RWPE2 (cell line): ENCODE results near the gene CPXM2.
"Not testable (repeated sequence)": the region's sequence is repeated elsewhere in the genome, so short reads cannot be mapped to it uniquely, and the experiment has no call there.

Source experiments
- ATAC-seq: fragments of 200-7000 bp; cut with Tn5 transposase; 3 replicates; pipeline ENCODE4 v1.9.1; 2021; ENCODE audit warnings: low read depth
- DNase-seq: peaks from one replicate; pipeline ENCODE4 v3.0.0-alpha.2; 2020; ENCODE audit warnings: low spot score
- H3K27ac ChIP-seq: fragments of 450-650 bp; 2 replicates; pipeline ENCODE4 v1.5.1; 2017; ENCODE audit warnings: mild to moderate bottlenecking; ENCODE audit not compliant: poor library complexity, severe bottlenecking
- H3K27me3 ChIP-seq: fragments of 250-450 bp; sonication (Bioruptor Pico); 2 replicates; pipeline ENCODE4 v1.5.1; 2021; ENCODE audit warnings: mild to moderate bottlenecking, moderate library complexity; ENCODE audit not compliant: insufficient read depth, poor library complexity, severe bottlenecking
- H3K36me3 ChIP-seq: fragments of 250-450 bp; sonication (Bioruptor Pico); 2 replicates; pipeline ENCODE4 v1.5.1; 2020; ENCODE audit warnings: low read depth, mild to moderate bottlenecking, moderate library complexity
- H3K4me1 ChIP-seq: fragments of 250-450 bp; sonication (Bioruptor Pico); 2 replicates; pipeline ENCODE4 v1.5.1; 2021; ENCODE audit warnings: mild to moderate bottlenecking, moderate library complexity; ENCODE audit not compliant: insufficient read depth, poor library complexity, severe bottlenecking
- H3K4me3 ChIP-seq: fragments of 250-450 bp; sonication (Bioruptor Pico); 2 replicates; pipeline ENCODE4 v1.5.1; 2021; ENCODE audit warnings: mild to moderate bottlenecking, moderate library complexity; ENCODE audit not compliant: severe bottlenecking
- H3K9me3 ChIP-seq: fragments of 250-450 bp; sonication (Bioruptor Pico); 2 replicates; pipeline ENCODE4 v1.5.1; 2021; ENCODE audit warnings: mild to moderate bottlenecking, moderate library complexity; ENCODE audit not compliant: severe bottlenecking
- TF ChIP-seq, protein P1 (sequence below): fragments of 450-650 bp; IDR thresholded peaks from one replicate; pipeline ENCODE4 v1.5.1; 2017; ENCODE audit warnings: mild to moderate bottlenecking, moderate library complexity; ENCODE audit not compliant: poor library complexity, severe bottlenecking

CPXM2 gene

GRCh38 chr10:123743441-123744223 is 148.0 kb downstream of the CPXM2 start:
- Histone ChIP-seq H3K4me3 (no peak overlapping the region), H3K36me3 (no peaks in the 10 kb centered on the region), H3K27ac (no peak overlapping the region), H3K9me3 (no peaks in the 10 kb centered on the region), H3K27me3 (peaks cover 5% of the 10 kb centered on the region), H3K4me1 (no peaks in the 10 kb centered on the region)
- no peak for DNase-seq
- TF ChIP-seq, protein P1, sequence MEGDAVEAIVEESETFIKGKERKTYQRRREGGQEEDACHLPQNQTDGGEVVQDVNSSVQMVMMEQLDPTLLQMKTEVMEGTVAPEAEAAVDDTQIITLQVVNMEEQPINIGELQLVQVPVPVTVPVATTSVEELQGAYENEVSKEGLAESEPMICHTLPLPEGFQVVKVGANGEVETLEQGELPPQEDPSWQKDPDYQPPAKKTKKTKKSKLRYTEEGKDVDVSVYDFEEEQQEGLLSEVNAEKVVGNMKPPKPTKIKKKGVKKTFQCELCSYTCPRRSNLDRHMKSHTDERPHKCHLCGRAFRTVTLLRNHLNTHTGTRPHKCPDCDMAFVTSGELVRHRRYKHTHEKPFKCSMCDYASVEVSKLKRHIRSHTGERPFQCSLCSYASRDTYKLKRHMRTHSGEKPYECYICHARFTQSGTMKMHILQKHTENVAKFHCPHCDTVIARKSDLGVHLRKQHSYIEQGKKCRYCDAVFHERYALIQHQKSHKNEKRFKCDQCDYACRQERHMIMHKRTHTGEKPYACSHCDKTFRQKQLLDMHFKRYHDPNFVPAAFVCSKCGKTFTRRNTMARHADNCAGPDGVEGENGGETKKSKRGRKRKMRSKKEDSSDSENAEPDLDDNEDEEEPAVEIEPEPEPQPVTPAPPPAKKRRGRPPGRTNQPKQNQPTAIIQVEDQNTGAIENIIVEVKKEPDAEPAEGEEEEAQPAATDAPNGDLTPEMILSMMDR = no peak
- ATAC-seq = no peak

DNA sequence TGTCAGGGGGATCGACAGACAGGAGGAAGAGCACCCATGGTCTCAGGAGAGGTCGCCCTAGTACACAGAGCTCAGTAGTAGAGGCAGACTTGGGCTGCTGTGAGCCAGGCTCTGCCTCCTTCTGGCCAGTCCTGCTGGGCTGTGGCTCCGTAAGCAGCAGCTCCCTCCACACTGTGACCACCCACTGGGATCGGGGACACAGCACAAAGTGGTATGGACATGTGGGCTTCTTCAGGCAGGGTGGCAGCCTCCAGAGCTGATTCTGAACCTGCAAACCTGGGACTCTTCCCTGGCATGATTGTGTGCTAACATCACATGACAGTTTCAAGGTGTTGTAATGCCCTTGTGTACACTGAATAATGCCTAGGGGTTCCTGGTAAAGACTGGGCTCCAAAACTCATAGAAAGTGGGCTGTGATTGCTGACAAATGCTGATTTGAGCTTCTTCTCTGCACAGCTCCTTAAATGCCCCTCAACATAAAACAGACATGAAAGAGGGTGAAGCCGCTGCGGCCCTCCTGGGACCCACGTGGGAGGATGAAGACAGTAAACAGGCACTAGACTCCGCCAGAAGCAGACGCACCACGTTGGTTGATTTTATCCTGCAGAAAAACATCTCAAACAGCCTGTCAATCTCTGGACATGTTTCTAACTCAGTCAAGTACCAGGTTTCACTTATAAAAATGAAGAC is 148.7 kb downstream of the CPXM2 start:
- ATAC-seq (no peak), DNase-seq (no peak)
- Histone ChIP-seq H3K9me3 (no peaks in the 10 kb centered on the region), H3K27ac (no peak overlapping the region), H3K4me3 (no peak overlapping the region), H3K27me3 (peaks cover 5% of the 10 kb centered on the region), H3K4me1 (no peaks in the 10 kb centered on the region), H3K36me3 (no peaks in the 10 kb centered on the region)
- TF ChIP-seq, protein P1 = no peak

DNA sequence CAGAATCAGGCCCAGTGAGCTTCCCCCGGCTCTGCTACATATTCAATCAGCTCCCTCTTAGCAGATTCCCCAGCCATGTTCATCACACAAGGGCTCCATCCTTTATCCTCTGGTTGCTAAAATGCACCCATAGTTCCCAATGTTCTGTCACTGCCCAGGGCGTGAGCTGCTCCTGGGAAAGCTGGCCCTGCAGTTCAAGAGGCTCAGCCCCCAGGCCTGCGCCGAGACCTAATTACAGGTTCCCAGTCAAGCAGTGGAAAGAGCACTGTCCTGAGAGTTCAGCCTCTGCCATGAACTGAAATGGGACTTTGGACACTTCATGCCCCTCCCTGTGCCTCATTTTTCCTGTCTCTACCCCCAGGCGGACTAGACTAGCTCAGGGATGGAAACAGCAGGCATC is 149.9 kb downstream of the CPXM2 start:
- no peaks in the 10 kb centered on the region for H3K4me1 ChIP-seq
- TF ChIP-seq, protein P1 = no peak
- peaks cover 5% of the 10 kb centered on the region for H3K27me3 ChIP-seq
- no peak overlapping the region for H3K4me3 ChIP-seq
- H3K27ac ChIP-seq = no peak overlapping the region
- DNase-seq (no peak), ATAC-seq (no peak)
- H3K9me3 ChIP-seq = no peaks in the 10 kb centered on the region
- H3K36me3 ChIP-seq = no peaks in the 10 kb centered on the region

DNA sequence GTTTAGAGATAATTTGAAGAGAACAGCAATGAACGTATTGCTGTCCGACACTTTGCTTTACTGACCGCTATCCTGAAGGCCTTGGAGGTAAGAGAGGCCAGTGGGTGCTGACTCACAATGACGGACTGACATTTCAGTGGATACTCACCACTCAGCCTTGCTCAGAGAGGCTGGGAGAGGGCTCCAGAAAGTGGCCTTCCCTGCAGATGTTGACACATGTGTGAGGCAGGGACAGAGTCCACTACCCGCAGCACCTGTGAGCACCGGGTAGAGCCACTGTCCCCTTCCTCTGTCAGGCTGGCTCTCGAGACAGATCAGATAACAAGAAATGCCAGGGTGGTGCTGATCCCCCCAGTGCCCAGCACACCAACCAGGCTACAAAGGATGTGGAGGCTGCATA is 150.5 kb downstream of the CPXM2 start:
- H3K4me3 ChIP-seq = no peak overlapping the region
- no peak for DNase-seq
- TF ChIP-seq, protein P1 = no peak
- no peak overlapping the region for H3K27ac ChIP-seq
- peaks cover 5% of the 10 kb centered on the region for H3K27me3 ChIP-seq
- H3K9me3 ChIP-seq = no peaks in the 10 kb centered on the region
- no peak for ATAC-seq
- no peaks in the 10 kb centered on the region for H3K4me1 ChIP-seq
- no peaks in the 10 kb centered on the region for H3K36me3 ChIP-seq

DNA sequence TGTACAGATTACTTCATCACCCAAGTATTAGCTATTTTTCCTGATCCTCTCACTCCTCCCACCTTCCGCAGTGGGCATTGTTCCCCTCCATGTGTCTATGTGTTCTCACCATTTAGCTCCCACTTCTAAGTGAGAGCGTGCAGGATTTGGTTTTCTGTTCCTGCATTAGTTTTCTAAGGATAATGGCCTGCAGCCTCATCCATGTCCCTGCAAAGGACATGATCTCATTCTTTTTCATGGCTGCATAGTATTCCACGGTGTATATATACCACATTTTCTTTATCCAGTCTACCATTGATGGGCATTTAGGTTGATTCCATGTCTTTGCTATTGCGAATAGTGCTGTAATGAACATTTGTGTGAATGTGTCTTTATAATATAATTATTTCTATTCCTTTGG is 154.7 kb downstream of the CPXM2 start:
- not testable (repeated sequence) for H3K4me1 ChIP-seq, ATAC-seq, H3K36me3 ChIP-seq, H3K27me3 ChIP-seq, H3K27ac ChIP-seq, H3K9me3 ChIP-seq, DNase-seq, H3K4me3 ChIP-seq
